HG02870 (cell line): Measurements from ENCODE around the gene RPL37.
"Not testable (repeated sequence)": the region's sequence is repeated elsewhere in the genome, so short reads cannot be mapped to it uniquely, and the experiment has no call there.

ENCODE experiments used
- ATAC-seq: cut with Tn5 transposase; IDR thresholded peaks from one replicate; pipeline ENCODE4 v1.9.1; 2021; ENCODE audit warnings: mild to moderate bottlenecking, moderate library complexity; ENCODE audit not compliant: unreplicated experiment

RPL37 gene

DNA sequence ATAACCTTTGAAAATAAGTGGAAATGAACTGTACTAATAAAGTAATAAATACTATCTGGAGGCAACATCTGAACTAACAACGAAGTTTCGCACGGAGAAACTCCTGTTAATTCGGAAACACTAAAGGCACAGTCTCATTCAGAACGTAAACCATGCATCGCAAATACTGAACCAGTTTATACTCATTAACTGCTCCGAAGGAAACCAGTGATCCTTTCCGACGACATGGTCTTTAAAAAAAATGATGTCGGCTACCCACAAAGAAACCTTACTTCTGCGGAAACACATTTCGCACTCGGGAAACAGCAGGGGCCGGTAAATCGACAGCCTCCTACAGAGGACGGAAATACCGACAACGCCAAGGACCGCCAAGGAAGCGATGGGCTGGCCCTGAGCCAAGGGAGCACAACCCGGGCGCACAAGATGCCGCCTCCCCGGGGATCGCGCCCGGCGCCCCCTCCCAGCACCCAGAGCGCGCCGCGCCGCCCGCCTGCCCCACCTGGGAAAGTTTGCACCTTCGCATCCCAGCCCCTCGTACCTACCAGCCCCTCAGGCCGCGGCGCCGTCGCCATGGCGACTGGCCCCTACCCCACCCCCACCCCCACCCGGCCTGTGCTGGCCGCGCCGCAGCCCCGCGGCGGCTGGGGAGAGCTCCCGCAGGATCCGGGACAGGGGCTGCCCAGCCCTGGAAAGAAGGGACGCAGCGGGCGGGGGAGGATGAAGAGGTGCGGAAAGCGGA, 37.6 kb downstream of the RPL37 start:
- ATAC-seq: peak; percentile 36

- no peak for ATAC-seq
Observed at GRCh38 chr5:40796487-40796889, 38.5 kb downstream of the RPL37 start.

DNA sequence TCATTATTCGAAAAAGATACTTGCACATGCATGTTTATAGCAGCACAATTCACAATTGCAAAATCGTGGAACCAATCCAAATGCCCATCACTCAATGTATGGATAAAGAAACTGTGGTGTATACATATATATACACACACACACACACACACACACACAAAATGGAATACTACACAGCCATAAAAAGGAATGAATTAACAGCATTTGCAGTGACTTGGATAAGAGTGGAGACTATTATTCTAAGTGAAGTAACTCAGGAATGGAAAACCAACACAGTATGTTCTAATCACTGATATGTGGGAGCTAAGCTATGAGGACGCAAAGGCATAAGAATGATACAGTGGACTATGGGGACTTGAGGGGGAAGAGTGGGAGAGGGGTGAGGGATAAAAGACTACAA, 40.1 kb downstream of the RPL37 start:
- ATAC-seq: not testable (repeated sequence)

- ATAC-seq: not testable (repeated sequence)
Observed at GRCh38 chr5:40794340-40794739, 40.7 kb downstream of the RPL37 start.

DNA sequence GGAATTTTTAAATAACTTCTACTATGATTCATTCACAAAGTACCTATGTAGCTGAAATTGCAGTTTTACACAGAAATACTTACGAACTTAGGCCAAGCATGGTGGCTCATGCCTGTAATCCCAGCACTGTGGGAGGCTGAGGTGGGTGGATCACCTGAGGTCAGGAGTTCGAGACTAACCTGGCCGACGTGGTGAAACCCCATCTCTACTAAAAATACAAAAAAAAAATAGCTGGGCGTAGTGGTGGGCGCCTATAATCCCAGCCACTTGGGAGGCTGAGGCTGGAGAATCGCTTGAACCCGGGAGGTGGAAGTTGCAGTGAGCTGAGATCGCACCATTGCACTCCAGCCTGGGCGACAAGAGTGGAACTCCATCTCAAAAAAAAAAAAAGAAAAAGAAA, 42.3 kb downstream of the RPL37 start:
- not testable (repeated sequence) for ATAC-seq

DNA sequence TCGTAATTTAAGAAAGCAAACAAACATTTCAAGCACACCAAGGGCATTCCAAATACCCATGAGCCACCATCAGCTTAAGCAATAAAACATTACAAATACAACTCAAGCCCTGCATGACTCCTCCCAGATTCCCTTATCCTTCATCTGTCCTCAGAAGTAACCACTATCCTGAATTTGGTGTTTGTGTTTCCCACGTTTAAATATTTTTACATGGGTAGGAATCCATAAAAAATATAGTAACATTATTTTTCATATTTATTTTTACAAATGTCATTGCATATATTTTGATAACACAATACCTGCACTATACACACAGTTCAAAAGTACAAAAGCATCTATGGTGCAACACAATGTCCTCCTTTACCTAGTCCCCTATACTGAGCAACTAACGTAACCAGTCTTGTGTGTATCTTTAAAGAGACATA, 43.3 kb downstream of the RPL37 start:
- no peak for ATAC-seq

- no peak for ATAC-seq
Observed at GRCh38 chr5:40790947-40791593, 44.0 kb downstream of the RPL37 start.

DNA sequence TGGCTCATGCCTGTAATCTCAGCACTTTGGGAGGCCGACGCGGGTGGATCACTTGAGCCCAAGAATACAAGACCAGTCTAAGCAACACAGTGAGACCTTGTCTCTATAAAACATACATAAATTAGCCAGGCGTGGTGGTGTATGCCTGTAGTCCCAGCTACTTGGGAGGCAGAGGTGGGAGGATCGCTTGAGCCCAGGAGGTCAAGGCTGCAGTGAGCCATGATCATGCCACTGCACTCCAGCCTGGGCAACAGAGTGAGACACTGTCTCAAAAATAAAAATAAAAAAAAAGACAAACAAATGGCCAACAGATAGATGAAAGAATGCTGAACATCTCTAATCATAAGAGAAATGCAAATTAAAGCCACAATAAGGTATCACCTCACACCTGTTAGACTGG, 46.1 kb downstream of the RPL37 start:
- not testable (repeated sequence) for ATAC-seq

DNA sequence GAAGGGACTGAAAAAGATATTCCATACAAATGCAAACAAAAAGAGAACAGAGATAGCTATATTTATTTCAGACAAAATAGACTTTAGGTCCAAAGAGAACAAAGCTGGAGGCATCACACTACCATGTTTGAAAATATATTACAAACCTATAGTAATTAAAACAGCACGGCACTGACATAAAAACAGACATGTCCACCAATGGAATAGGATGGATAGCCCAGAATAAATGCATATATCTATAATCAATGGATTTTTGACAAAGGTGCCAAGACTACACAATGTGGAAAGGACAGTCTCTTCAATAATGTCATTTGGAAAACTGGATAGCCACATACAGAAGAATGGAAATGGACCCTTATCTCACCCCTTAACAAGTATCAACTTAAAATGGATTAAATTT, 47.0 kb downstream of the RPL37 start:
- ATAC-seq: no peak

GRCh38 chr5:40786664-40787063, 48.4 kb downstream of the RPL37 start:
- ATAC-seq: not testable (repeated sequence)

- no peak for ATAC-seq
Observed at GRCh38 chr5:40784916-40785315, 50.1 kb downstream of the RPL37 start.

GRCh38 chr5:40784027-40784653, 50.9 kb downstream of the RPL37 start:
- no peak for ATAC-seq

- ATAC-seq: no peak
Observed at GRCh38 chr5:40781843-40782409, 53.1 kb downstream of the RPL37 start.

DNA sequence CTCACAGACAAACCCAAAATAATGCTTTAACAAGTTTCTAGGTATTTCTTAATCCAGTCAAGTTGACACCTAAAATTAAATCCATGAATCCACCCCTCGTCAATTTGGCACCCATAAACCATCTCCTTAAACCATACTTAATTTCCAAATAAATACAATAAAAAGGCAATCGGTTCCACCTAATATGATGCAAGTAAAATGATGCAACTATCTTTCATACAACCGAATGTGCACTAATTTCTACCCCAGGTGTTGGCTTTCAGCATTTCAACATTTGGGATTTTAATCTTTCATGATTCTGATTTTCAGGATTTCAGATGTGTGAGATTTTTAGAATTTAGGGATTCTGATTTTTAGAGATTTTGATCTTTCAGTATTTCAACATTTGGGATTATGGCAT, 54.2 kb downstream of the RPL37 start:
- no peak for ATAC-seq

- no peak for ATAC-seq
Observed at GRCh38 chr5:40780199-40780598, 54.8 kb downstream of the RPL37 start.

- no peak for ATAC-seq
Observed at GRCh38 chr5:40779561-40779960, 55.5 kb downstream of the RPL37 start.

GRCh38 chr5:40778133-40778532, 56.9 kb downstream of the RPL37 start:
- ATAC-seq: no peak

DNA sequence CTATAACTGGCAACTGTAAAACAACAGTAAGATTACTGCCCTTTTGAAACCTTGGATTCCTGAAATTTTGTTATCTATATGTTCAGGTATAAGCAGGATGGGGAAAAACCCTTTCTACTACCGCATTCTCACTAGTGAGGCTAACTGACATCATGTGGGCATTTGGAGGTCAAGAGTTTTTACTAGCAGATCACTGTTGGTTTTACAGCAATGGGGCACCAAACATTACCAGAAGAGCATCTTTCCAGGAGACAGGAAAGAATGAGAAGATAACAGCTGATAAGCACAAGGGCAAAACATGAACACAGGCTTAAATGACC, 58.4 kb downstream of the RPL37 start:
- ATAC-seq: no peak

DNA sequence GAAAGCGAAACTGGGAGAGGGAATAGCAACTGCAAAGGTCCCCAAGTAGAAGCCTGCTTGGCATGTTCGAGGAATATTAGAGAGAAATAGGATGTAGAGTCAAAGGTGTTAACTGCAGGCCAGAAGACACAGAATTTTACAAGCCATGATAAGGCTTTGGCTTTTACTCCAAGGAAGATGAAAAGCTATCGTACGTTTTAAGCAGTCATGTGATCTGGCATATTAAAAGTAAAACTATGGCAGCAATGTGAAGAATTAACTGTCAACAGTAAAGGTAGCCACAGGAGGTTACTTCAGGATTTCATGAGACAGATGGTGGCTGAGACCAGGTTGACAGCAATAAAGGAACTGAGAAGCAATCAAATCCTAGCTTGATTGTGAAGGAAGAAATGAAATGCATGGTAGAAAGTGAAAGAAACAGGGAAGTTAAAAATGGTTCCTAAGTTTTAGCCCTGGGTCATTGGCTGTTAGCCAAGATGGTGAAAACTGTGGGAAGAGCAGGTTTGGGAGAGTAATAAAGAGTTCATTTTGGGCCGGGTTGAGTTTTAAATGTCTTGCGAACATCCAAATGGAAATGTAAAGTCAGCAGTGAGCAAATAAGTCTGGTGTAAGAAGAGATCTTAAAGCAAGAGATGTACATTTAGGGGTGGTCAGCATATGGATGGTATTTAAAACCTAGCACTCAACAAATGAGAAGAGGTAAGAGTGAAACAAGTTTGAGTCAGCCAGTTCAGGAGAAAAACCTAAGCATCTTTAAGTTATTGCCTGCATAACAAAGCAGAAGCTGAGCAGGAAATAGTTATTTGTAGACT, 59.0 kb downstream of the RPL37 start:
- no peak for ATAC-seq
